K562 (cell line): ENCODE results near the gene RHBDF2. TPM values are rescaled to one million over a fixed set of nuclear protein-coding genes. Genes with fewer than 3 reads are reported as not detected.
A peak's percentile ranks its signal among the peaks of the same experiment; 100 is the strongest.

Source experiments
- ATAC-seq: fragments of 200-7000 bp; cut with Tn5 transposase; 3 replicates; pipeline ENCODE4 v1.9.1; 2020; ENCODE audit warnings: moderate library complexity
- BruUV-seq: library from RNA; stranded (reverse); fragments of 400-500 nt; replicated peaks from 2 replicates; lab custom pipeline; 2021; lab: Mats Ljungman, UMichigan
- CTCF ChIA-PET: fragments of 300-600 bp; formaldehyde crosslinking; extraction: SDS; loops from one replicate; lab custom pipeline; 2021; ENCODE audit warnings: low intra/inter-chr PET ratio; lab: Yijun Ruan, JAX
- POLR2A ChIA-PET: fragments of 300-600, 350-650 bp; sonication (Branson Sonifier 250); formaldehyde crosslinking; extraction: SDS; loops from one replicate; lab custom pipeline; 2021; ENCODE audit warnings: antibody characterized with exemption, inconsistent platforms; lab: Yijun Ruan, JAX
- DNase-seq, 4 experiments: peaks; one replicate each; pipeline versions ENCODE4 v3.0.0 to v3.0.0-alpha.2; 2011 to 2018; ENCODE audit warnings: low spot score in 3 of 4, mixed read lengths in 3 of 4; ENCODE audit errors: extremely low read depth in 1 of 4
- FAIRE-seq: peaks from 2 replicates; lab custom pipeline; 2011; peaks lifted over from hg19 to GRCh38; lab: Jason Lieb, UNC
- H2AFZ ChIP-seq: 2 replicates; pipeline ENCODE4 v1.6.0; 2011; ENCODE audit warnings: low read depth, low read length, control low read depth, inconsistent platforms
- H3K27ac ChIP-seq: fragments of 200-600 bp; 3 replicates; pipeline ENCODE4 v1.8.0; 2011; ENCODE audit warnings: low read depth, mild to moderate bottlenecking, control low read depth, inconsistent platforms, low read length, moderate library complexity, mixed read lengths; ENCODE audit errors: extremely low read depth
- H3K27me3 ChIP-seq, 2 experiments: fragments of 300-600 bp in 1 of 2; 2 replicates in 1 of 2; 3 replicates in 1 of 2; pipeline versions ENCODE4 v1.6.0 to v1.8.0; 2011; ENCODE audit warnings: inconsistent platforms in 2 of 2, low read length in 2 of 2, mild to moderate bottlenecking in 1 of 2, mixed read lengths in 1 of 2, moderate library complexity in 1 of 2; ENCODE audit not compliant: control insufficient read depth in 2 of 2, insufficient read depth in 2 of 2
- H3K36me3 ChIP-seq: fragments of 300-600 bp; 3 replicates; pipeline ENCODE4 v1.8.0; 2011; ENCODE audit warnings: mild to moderate bottlenecking, low read length, inconsistent platforms; ENCODE audit not compliant: control insufficient read depth, insufficient read depth
- H3K4me1 ChIP-seq, 2 experiments: fragments of 200-600 bp in 1 of 2; replicated peaks in 1 of 2; 2 replicates in 1 of 2; 3 replicates in 1 of 2; pipeline versions ENCODE4 v1.5.1 to v1.8.0; 2011; ENCODE audit warnings: inconsistent platforms in 2 of 2, low read length in 2 of 2, mild to moderate bottlenecking in 1 of 2, mixed read lengths in 1 of 2, moderate library complexity in 1 of 2; ENCODE audit not compliant: control insufficient read depth in 2 of 2, insufficient read depth in 2 of 2
- H3K4me2 ChIP-seq: 2 replicates; pipeline ENCODE4 v1.6.1; 2011; ENCODE audit warnings: low read length, control low read depth, inconsistent platforms, mixed read lengths; ENCODE audit not compliant: insufficient read depth
- H3K4me3 ChIP-seq: fragments of 200-600 bp; sonication (generic), shearing (Covaris generic); 2 replicates; pipeline ENCODE4 v1.5.1; 2016; ENCODE audit warnings: control low read depth, inconsistent platforms
- H3K79me2 ChIP-seq: fragments of 200-600 bp; 3 replicates; pipeline ENCODE4 v1.8.0; 2011; ENCODE audit warnings: low read length, inconsistent platforms; ENCODE audit not compliant: control insufficient read depth, insufficient read depth
- H3K9ac ChIP-seq, 2 experiments: 2 replicates each; pipeline versions ENCODE4 v1.6.0 to v1.6.1; 2011; ENCODE audit warnings: low read depth in 2 of 2, low read length in 2 of 2, control low read depth in 1 of 2, inconsistent platforms in 1 of 2, mild to moderate bottlenecking in 1 of 2, mixed read lengths in 1 of 2; ENCODE audit not compliant: insufficient read depth in 1 of 2
- H3K9me1 ChIP-seq: one replicate; pipeline ENCODE4 v1.6.0; 2011; ENCODE audit warnings: inconsistent platforms, mild to moderate bottlenecking, low read length, moderate library complexity; ENCODE audit not compliant: control insufficient read depth, insufficient read depth
- H3K9me3 ChIP-seq: replicated peaks from 2 replicates; pipeline ENCODE4 v1.5.1; 2011; ENCODE audit warnings: low read depth, low read length, inconsistent platforms; ENCODE audit not compliant: control insufficient read depth, insufficient read depth
- H4K20me1 ChIP-seq: replicated peaks from 2 replicates; pipeline ENCODE4 v1.6.1; 2011; ENCODE audit warnings: low read length, inconsistent platforms, mixed read lengths; ENCODE audit not compliant: control insufficient read depth, insufficient read depth
- CBFA2T3 ChIP-seq: fragments of 450-650 bp; IDR thresholded peaks from 2 replicates; pipeline ENCODE4 v1.6.1; 2017
- CBX5 ChIP-seq: IDR thresholded peaks from 2 replicates; pipeline ENCODE4 v1.6.1; 2014; ENCODE audit warnings: low read depth, borderline replicate concordance
- HDAC1 ChIP-seq, 2 experiments: fragments of 450-650 bp; IDR thresholded peaks; 2 replicates each; pipeline ENCODE4 v1.6.1; 2016 to 2017; ENCODE audit warnings: inconsistent platforms in 1 of 2, mild to moderate bottlenecking in 1 of 2, moderate library complexity in 1 of 2
- ZNF263 ChIP-seq: sonication (generic); formaldehyde crosslinking; IDR thresholded peaks from 2 replicates; pipeline ENCODE4 v1.8.0; 2022; ENCODE audit warnings: mild to moderate bottlenecking, missing genetic modification reagents, borderline replicate concordance
- ZNF384 ChIP-seq: IDR thresholded peaks from 2 replicates; pipeline ENCODE4 v1.6.1; 2012; ENCODE audit warnings: low read depth, low read length, improper control_type of control experiment
- WGBS: fragments of 100-300 bp; shearing (Covaris generic); methylation state at CpG from one replicate; pipeline ENCODE4 v1.1.6; 2016; ENCODE audit warnings: low coverage, mixed read lengths; ENCODE audit not compliant: insufficient coverage; ENCODE audit errors: missing lambda C conversion rate; 5-methylcytosine and 5-hydroxymethylcytosine counted together
- in situ Hi-C: fragments of 300-500 bp; cut with MboI; formaldehyde crosslinking; loops from 4 replicates; pipeline ENCODE4 v1.15.0; 2018; ENCODE audit warnings: inconsistent platforms, mixed read lengths
- intact Hi-C: fragments of 100-400 bp; cut with micrococcal nuclease; formaldehyde crosslinking; loops from 2 replicates; pipeline ENCODE4 v1.14.2; 2022
- polyA plus RNA-seq, 8 experiments: library from polyadenylated mRNA; depleted of rRNA in 4 of 8; stranded (reverse) in 5 of 8; unstranded in 3 of 8; fragments of >200 nt; fragmentation: Nextera tagmentation in 2 of 8; fragmentation: Illumina TruSeq in 1 of 8; extraction: Ambion mirVana in 2 of 8; extraction: Trizol in 1 of 8; gene quantifications; 2 replicates each; pipeline versions ENCODE4 v1.2.1 to v1.2.3, GENCODE V29; 2011 to 2014; ENCODE audit warnings: inconsistent platforms in 1 of 8, missing spikeins in 1 of 8
- total RNA-seq, 7 experiments: library from RNA; depleted of rRNA in 6 of 7; stranded (reverse); fragments of >200 nt in 6 of 7; fragmentation: Illumina TruSeq in 2 of 7; extraction: Trizol in 2 of 7; gene quantifications; 2 replicates each; pipeline versions ENCODE4 v1.2.1 to v1.2.3, GENCODE V29; 2011 to 2021; ENCODE audit warnings: low replicate concordance in 1 of 7
- TF ChIP-seq, protein P1 (sequence below): sonication (generic); formaldehyde crosslinking; IDR thresholded peaks from 2 replicates; pipeline ENCODE4 v1.8.1; 2023; ENCODE audit warnings: mild to moderate bottlenecking, missing genetic modification reagents
- TF ChIP-seq, protein P2 (sequence below), 2 experiments: fragments of 450-650 bp; formaldehyde crosslinking in 1 of 2; IDR thresholded peaks; 2 replicates each; pipeline versions ENCODE4 v1.4.0 to v1.6.1; 2014 to 2020; ENCODE audit warnings: mild to moderate bottlenecking in 2 of 2, borderline replicate concordance in 1 of 2, low read depth in 1 of 2

RHBDF2 gene
- total and polyA plus RNA-seq, 9 of the 15 experiments (the other 6 are each of a cell fraction or from before 2014, with no cell fraction given) = 0.04 to 2.8 (median 1.1) TPM

DNA sequence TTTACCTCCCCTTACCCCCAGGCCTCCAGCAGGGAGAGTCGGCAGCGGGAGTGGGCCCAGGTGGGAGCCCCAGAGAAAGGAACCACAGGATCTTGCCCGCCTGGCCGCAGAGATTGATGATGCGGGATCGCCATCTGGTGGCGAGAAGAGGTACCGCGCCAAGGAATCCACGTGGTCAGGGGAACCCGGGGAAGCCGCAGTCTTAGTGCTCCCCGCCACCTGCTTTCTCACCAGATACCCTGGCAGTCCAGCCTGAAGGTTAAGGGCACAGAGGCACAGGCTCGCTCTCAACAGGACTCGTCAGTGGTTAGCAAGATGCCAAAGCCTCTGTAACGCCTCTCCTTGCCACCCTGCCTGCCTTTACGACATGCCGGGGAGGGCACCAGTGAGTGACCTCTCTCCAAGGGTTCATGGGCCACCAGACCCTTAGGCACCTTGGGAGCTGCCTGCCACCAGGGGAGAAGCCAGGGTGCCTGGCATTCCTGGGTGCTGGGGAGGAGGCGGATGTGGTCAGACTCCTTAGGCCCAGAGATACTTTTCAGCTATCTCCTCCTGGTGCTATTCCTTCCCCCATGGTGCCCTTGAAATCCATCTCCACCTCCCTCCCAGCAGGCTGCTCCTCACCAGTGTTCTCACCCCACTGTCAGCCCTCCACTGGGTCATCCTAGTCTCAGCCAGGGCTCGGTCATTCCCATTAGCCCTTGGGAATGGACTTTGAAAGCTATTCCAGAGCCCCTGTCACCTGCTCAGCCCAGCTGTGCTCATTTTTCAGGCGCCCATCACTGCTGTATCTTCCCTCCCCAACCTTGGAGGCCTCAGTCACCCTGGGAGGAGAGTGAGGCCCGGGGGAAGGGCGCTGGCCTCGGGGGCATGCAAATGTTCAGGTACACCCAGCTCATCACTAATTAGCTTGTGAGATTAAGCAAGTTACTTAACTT is 5.5 kb upstream of the RHBDF2 start (continued):
- TF ChIP-seq, protein P1, sequence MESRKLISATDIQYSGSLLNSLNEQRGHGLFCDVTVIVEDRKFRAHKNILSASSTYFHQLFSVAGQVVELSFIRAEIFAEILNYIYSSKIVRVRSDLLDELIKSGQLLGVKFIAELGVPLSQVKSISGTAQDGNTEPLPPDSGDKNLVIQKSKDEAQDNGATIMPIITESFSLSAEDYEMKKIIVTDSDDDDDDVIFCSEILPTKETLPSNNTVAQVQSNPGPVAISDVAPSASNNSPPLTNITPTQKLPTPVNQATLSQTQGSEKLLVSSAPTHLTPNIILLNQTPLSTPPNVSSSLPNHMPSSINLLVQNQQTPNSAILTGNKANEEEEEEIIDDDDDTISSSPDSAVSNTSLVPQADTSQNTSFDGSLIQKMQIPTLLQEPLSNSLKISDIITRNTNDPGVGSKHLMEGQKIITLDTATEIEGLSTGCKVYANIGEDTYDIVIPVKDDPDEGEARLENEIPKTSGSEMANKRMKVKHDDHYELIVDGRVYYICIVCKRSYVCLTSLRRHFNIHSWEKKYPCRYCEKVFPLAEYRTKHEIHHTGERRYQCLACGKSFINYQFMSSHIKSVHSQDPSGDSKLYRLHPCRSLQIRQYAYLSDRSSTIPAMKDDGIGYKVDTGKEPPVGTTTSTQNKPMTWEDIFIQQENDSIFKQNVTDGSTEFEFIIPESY (CRISPR knock-in tag) = 0 out of 2 replicates have a peak, but pooled peaks have one; percentile 38
- TF ChIP-seq ZNF263 (CRISPR knock-in tag) (peak; percentile 89), HDAC1 (IDR thresholded peaks at IDR 0.05) (peak in 1 of 2 experiments; percentile 19; a peak in 1 of 4 replicates)
- TF ChIP-seq, all 486 proteins: peak for 43

DNA sequence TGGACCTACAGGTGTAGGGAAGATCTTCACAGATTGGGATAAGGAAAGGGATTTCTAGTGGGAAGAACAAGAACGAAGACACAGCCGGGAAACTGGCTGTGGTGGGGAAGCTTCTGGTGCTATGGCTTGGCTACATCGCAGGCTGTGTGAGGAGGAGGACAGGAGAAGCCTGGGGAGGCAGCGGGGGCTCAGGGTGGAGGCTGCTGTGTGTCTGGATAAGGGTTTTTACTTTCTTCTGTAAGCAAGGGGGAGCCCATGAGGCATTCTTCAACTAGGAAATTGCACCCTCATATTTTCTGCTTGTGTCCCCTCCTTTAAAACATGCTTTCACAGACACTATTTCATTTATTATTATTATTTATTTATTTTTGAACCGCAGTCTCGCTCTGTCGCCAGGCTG is 2.9 kb upstream of the RHBDF2 start:
- FAIRE-seq (peak; percentile 44), ATAC-seq (peak; percentile 56), DNase-seq (peak; percentile 40 to 77 (median 56))
- in situ Hi-C loops (no loop called here), intact Hi-C loops (no loop called here)
- H3K27ac ChIP-seq = no peak overlapping the region
- H3K36me3 ChIP-seq = no peaks in the 10 kb centered on the region
- no peak overlapping the region for H3K4me2 ChIP-seq
- CTCF ChIA-PET = interaction anchor here (0.6 to 5.2 kb wide), 5 partner anchors 38 to 177 kb away, joined by 3 to 100 read pairs (median 3); partner anchors contain the start of gene AANAT
- BruUV-seq = no TSS peak
- H2AFZ ChIP-seq = no peak overlapping the region
- H3K9me1 ChIP-seq = peaks cover 4% of the 10 kb centered on the region
- no peaks in the 10 kb centered on the region for H4K20me1 ChIP-seq
- H3K9ac ChIP-seq = no peak overlapping the region
- no peak overlapping the region for H3K4me3 ChIP-seq
- POLR2A ChIA-PET = interaction anchor here (0.6 to 1.4 kb wide), 6 partner anchors 11 to 151 kb away, joined by 3 to 5 read pairs (median 4); no protein-coding TSS in a partner anchor
- no peaks in the 10 kb centered on the region for H3K9me3 ChIP-seq
- no peaks in the 10 kb centered on the region for H3K79me2 ChIP-seq
- H3K4me1 ChIP-seq = peaks cover 20 to 34% of the 10 kb centered on the region in 2 experiments; a peak in 4 of 5 replicates
- WGBS = 39% methylated on average over 6 of the region's 7 CpGs
- no peaks in the 10 kb centered on the region for H3K27me3 ChIP-seq
- TF ChIP-seq CBFA2T3 (peak; percentile 24; the same call in 1 of the 2 replicates), CBX5 (no peak), ZNF263 (CRISPR knock-in tag) (peak; percentile 36; the same call in 1 of the 2 replicates), ZNF384 (0 out of 2 replicates have a peak, but pooled peaks have one; percentile 22)
- TF ChIP-seq, protein P2, sequence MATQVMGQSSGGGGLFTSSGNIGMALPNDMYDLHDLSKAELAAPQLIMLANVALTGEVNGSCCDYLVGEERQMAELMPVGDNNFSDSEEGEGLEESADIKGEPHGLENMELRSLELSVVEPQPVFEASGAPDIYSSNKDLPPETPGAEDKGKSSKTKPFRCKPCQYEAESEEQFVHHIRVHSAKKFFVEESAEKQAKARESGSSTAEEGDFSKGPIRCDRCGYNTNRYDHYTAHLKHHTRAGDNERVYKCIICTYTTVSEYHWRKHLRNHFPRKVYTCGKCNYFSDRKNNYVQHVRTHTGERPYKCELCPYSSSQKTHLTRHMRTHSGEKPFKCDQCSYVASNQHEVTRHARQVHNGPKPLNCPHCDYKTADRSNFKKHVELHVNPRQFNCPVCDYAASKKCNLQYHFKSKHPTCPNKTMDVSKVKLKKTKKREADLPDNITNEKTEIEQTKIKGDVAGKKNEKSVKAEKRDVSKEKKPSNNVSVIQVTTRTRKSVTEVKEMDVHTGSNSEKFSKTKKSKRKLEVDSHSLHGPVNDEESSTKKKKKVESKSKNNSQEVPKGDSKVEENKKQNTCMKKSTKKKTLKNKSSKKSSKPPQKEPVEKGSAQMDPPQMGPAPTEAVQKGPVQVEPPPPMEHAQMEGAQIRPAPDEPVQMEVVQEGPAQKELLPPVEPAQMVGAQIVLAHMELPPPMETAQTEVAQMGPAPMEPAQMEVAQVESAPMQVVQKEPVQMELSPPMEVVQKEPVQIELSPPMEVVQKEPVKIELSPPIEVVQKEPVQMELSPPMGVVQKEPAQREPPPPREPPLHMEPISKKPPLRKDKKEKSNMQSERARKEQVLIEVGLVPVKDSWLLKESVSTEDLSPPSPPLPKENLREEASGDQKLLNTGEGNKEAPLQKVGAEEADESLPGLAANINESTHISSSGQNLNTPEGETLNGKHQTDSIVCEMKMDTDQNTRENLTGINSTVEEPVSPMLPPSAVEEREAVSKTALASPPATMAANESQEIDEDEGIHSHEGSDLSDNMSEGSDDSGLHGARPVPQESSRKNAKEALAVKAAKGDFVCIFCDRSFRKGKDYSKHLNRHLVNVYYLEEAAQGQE (IDR thresholded peaks at IDR 0.05; ENCODE audit: borderline replicate concordance) = peak; percentile 17; the same call in 1 of the 2 replicates
- TF ChIP-seq, protein P2 (CRISPR knock-in tag; IDR thresholded peaks at IDR 0.05; ENCODE audit: low read depth) = no peak
